ENCODE data around the gene BRIX1. TPM values are rescaled to one million over a fixed set of nuclear protein-coding genes. Genes with fewer than 3 reads are reported as not detected.

BRIX1 gene
- polyA plus RNA-seq, 2 of the 4 experiments (the other 2 are of a cell fraction), result 67.3 to 88.5 TPM

DNA sequence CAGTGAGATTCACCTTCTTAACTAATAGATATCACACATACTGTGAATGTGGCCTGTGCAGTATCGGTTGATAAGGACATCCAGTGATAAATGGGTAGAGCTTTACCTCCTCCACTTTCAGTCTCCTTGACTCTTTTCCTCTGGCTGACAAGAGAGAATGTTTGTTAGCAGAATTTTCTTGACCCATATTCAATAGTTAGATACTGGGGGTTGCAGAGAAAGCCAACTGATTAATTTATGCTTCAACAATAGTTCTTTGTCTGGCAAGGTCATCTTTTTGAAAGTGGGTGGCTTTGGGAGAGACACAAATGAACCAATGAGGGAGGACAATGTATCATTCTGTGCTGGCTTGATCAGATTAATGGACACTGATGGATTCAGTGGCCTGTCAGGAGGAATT, 46.3 kb upstream of the BRIX1 start:
- H3K4me3 ChIP-seq, result no peak overlapping the region
- no peak for ATAC-seq
- no peak for DNase-seq (ENCODE audit: low read depth in 1 of 2, low spot score in 1 of 2)
- FAIRE-seq, result no peak
- ChIA-PET CTCF (interaction anchor here (1.3 to 2.2 kb wide), 2 partner anchors 11 to 383 kb away, joined by 3 to 7 read pairs; no protein-coding TSS in a partner anchor), POLR2A (no interaction called here)
- 91% methylated on average over 1 of the region's 1 CpG for WGBS (ENCODE audit: missing lambda C conversion rate)
- H3K9me3 ChIP-seq, result no peaks in the 10 kb centered on the region
- H3K27ac ChIP-seq, result no peak overlapping the region
- H3K4me2 ChIP-seq, result no peak overlapping the region
- H3K4me1 ChIP-seq, result peaks cover 7% of the 10 kb centered on the region
- no peak for TF ChIP-seq MAZ (IDR thresholded peaks at IDR 0.05; ENCODE audit: borderline replicate concordance, low read depth, low read length)
- TF ChIP-seq, protein P1, sequence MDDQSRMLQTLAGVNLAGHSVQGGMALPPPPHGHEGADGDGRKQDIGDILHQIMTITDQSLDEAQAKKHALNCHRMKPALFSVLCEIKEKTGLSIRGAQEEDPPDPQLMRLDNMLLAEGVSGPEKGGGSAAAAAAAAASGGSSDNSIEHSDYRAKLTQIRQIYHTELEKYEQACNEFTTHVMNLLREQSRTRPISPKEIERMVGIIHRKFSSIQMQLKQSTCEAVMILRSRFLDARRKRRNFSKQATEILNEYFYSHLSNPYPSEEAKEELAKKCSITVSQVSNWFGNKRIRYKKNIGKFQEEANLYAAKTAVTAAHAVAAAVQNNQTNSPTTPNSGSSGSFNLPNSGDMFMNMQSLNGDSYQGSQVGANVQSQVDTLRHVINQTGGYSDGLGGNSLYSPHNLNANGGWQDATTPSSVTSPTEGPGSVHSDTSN (IDR thresholded peaks at IDR 0.05), result no peak
- no peak for TF ChIP-seq MYC (IDR thresholded peaks at IDR 0.05; ENCODE audit: borderline replicate concordance, low read length)
- no peak for TF ChIP-seq HOXB5 (CRISPR knock-in tag; IDR thresholded peaks at IDR 0.05)
- TF ChIP-seq FOSB (CRISPR knock-in tag; IDR thresholded peaks at IDR 0.05), result no peak
- TF ChIP-seq, protein P2, sequence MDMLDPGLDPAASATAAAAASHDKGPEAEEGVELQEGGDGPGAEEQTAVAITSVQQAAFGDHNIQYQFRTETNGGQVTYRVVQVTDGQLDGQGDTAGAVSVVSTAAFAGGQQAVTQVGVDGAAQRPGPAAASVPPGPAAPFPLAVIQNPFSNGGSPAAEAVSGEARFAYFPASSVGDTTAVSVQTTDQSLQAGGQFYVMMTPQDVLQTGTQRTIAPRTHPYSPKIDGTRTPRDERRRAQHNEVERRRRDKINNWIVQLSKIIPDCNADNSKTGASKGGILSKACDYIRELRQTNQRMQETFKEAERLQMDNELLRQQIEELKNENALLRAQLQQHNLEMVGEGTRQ (IDR thresholded peaks at IDR 0.05), result no peak
- no peak for TF ChIP-seq CEBPB (IDR thresholded peaks at IDR 0.05)
- TF ChIP-seq RFX5 (IDR thresholded peaks at IDR 0.05), result no peak
- TF ChIP-seq CBX2 (IDR thresholded peaks at IDR 0.05; ENCODE audit: borderline replicate concordance, low read depth), result no peak
- TF ChIP-seq, protein P3, sequence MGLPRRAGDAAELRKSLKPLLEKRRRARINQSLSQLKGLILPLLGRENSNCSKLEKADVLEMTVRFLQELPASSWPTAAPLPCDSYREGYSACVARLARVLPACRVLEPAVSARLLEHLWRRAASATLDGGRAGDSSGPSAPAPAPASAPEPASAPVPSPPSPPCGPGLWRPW (IDR thresholded peaks at IDR 0.05), result no peak

DNA sequence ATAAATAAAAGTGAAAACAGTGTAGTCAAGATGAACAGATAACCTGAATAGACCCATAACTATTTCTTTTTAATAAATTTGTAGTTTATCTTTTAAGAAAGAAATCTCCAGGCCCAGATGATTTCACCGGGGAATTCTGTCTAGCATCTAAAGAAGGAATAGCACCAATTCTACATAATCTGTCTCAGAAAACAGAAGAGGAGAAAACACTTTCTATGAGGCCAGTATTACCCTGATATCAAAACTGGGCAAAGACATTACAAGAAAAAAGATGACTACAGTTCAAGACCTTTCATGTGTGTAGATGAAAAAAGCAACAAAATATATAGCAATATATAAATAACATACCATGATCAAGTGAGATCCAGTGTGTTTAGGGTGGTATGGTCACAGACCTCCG, 45.1 kb upstream of the BRIX1 start:
- ChIA-PET CTCF (interaction anchor here (2.2 kb wide), 1 partner anchor 385 kb away, joined by 7 read pairs; no protein-coding TSS in a partner anchor), POLR2A (no interaction called here)
- ATAC-seq (no peak), DNase-seq (ENCODE audit: low read depth in 1 of 2, low spot score in 1 of 2) (no peak), FAIRE-seq (no peak)
- 68% methylated on average over 2 of the region's 2 CpGs for WGBS (ENCODE audit: missing lambda C conversion rate)
- H3K9me3 ChIP-seq, result no peaks in the 10 kb centered on the region
- no peak overlapping the region for H3K4me3 ChIP-seq
- peaks cover 7% of the 10 kb centered on the region for H3K4me1 ChIP-seq
- no peak overlapping the region for H3K4me2 ChIP-seq
- H3K27ac ChIP-seq, result no peak overlapping the region
- TF ChIP-seq HEYL (CRISPR knock-in tag; IDR thresholded peaks at IDR 0.05), result no peak
- TF ChIP-seq, protein P4, sequence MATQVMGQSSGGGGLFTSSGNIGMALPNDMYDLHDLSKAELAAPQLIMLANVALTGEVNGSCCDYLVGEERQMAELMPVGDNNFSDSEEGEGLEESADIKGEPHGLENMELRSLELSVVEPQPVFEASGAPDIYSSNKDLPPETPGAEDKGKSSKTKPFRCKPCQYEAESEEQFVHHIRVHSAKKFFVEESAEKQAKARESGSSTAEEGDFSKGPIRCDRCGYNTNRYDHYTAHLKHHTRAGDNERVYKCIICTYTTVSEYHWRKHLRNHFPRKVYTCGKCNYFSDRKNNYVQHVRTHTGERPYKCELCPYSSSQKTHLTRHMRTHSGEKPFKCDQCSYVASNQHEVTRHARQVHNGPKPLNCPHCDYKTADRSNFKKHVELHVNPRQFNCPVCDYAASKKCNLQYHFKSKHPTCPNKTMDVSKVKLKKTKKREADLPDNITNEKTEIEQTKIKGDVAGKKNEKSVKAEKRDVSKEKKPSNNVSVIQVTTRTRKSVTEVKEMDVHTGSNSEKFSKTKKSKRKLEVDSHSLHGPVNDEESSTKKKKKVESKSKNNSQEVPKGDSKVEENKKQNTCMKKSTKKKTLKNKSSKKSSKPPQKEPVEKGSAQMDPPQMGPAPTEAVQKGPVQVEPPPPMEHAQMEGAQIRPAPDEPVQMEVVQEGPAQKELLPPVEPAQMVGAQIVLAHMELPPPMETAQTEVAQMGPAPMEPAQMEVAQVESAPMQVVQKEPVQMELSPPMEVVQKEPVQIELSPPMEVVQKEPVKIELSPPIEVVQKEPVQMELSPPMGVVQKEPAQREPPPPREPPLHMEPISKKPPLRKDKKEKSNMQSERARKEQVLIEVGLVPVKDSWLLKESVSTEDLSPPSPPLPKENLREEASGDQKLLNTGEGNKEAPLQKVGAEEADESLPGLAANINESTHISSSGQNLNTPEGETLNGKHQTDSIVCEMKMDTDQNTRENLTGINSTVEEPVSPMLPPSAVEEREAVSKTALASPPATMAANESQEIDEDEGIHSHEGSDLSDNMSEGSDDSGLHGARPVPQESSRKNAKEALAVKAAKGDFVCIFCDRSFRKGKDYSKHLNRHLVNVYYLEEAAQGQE (IDR thresholded peaks at IDR 0.05), result no peak
- TF ChIP-seq, protein P5, sequence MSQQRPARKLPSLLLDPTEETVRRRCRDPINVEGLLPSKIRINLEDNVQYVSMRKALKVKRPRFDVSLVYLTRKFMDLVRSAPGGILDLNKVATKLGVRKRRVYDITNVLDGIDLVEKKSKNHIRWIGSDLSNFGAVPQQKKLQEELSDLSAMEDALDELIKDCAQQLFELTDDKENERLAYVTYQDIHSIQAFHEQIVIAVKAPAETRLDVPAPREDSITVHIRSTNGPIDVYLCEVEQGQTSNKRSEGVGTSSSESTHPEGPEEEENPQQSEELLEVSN (IDR thresholded peaks at IDR 0.05; ENCODE audit: borderline replicate concordance, low read depth), result no peak
- TF ChIP-seq ESRRA (IDR thresholded peaks at IDR 0.05; ENCODE audit: borderline replicate concordance, low read length), result no peak
- no peak for TF ChIP-seq JUN (IDR thresholded peaks at IDR 0.05)
- no peak for TF ChIP-seq FOXS1 (CRISPR knock-in tag; IDR thresholded peaks at IDR 0.05)
- no peak for TF ChIP-seq FOSB (CRISPR knock-in tag; IDR thresholded peaks at IDR 0.05)
- TF ChIP-seq CEBPB (IDR thresholded peaks at IDR 0.05), result no peak
- no peak for TF ChIP-seq NFE2L2 (conservative IDR thresholded peaks at IDR 0.05; ENCODE audit: low read length)
- TF ChIP-seq, protein P6, sequence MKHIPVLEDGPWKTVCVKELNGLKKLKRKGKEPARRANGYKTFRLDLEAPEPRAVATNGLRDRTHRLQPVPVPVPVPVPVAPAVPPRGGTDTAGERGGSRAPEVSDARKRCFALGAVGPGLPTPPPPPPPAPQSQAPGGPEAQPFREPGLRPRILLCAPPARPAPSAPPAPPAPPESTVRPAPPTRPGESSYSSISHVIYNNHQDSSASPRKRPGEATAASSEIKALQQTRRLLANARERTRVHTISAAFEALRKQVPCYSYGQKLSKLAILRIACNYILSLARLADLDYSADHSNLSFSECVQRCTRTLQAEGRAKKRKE (CRISPR knock-in tag; IDR thresholded peaks at IDR 0.05; ENCODE audit: low read depth), result no peak
